Measurements from ENCODE around the gene ZNF79. TPM values are rescaled to one million over a fixed set of nuclear protein-coding genes. Genes with fewer than 3 reads are reported as not detected.
"Not testable (repeated sequence)": the region's sequence is repeated elsewhere in the genome, so short reads cannot be mapped to it uniquely, and the experiment has no call there.

Gene ZNF79
- total RNA-seq, 1 donor from 2014 or later: 6.1 TPM

DNA sequence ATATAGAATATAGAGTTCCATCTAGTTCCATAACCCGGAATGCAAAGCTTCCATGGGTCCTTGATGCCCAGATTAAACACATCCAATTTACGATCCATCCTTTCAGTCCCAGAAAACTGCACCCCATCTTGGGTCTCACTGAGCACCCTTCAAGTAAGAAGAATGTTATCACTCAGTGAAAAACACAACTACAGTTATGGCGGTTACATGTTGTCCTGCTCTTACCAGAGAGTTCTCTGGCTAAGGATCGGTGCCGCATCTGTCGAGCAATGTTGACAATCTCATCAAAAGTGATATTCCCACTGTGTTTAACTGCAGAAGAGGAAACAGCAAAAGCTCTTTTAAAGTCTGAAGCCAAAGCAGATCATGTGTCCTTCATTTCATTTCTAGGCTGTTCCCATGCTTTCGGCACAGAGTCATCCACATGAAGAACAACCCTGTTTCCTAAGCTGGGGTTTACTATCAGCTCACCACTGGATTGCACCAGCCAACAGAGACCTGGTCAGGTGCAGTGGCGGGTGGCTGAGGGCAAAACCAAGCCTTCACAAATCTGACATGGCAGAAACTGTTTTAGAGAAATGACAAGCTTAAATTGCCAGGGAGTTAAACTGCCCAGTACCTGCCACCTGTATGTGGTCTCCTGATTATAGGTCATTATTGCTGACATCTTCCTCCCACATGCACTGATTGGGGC lies 24.1 kb downstream of the ZNF79 start:
- intact Hi-C loops (cut with DNase I): no loop called here
- DNase-seq (ENCODE audit: missing footprints) (no peak), ATAC-seq (no peak)

DNA sequence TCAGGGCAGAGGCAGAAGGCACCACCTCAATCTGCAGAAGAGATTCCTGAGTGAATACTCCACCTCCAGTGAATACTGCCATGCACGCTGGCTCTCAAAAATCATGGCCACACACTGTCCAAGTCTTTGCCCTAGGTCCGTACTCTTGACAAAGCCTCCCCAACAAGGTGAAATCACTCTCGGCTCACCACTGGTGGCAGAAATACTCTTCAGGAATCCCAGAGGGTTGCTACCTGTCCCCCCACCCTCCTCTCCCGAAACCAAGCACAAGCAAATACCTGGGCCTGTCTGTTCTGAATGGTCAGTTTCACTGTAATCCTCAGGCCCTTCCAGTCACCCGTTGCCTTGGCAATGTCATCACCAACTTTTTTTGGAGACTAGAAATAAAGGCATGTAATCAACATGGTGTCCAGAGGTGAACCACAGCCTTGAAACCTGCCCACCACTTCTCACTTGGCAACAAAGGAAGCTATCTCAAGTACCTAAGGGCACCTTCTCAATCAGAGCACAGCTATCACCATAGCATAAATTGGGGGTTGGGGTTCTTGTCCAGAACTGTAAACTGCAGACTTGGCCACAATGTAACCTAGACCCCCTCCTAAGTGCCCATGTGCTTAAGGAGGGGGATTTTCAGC lies 25.3 kb downstream of the ZNF79 start:
- intact Hi-C loops (cut with DNase I): no loop called here
- DNase-seq (ENCODE audit: missing footprints) (no peak), ATAC-seq (no peak)

DNA sequence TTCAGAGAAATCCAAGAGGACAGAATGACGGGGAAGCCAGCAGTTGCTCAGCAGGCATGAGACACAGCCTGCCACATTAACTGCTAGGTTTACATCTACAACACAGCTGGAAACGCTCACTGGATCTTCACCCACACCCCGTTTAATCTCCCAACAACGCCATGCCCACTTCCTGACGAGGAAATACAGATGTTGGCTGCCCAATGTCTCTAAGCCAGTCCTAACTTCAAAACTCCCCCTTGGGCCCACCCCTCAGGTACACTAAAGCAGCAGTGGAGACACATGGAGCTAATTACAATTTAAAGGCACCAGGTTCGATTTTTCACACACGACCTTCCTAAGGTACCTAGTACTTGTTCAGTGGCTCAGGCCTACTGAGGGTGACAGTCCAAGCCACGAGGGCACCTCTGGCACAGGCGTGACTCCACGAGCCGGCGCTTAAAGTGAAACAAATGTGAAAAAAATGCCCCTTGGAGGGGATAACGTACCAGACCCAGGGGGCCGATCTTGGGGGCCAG lies 26.1 kb downstream of the ZNF79 start:
- no peak for ATAC-seq
- intact Hi-C loops (cut with DNase I): loop anchor here (2.0 to 5.0 kb wide), 2 partner anchors 26 to 117 kb away; partner anchors contain the start of gene ZNF79
- DNase-seq (ENCODE audit: missing footprints): no peak

DNA sequence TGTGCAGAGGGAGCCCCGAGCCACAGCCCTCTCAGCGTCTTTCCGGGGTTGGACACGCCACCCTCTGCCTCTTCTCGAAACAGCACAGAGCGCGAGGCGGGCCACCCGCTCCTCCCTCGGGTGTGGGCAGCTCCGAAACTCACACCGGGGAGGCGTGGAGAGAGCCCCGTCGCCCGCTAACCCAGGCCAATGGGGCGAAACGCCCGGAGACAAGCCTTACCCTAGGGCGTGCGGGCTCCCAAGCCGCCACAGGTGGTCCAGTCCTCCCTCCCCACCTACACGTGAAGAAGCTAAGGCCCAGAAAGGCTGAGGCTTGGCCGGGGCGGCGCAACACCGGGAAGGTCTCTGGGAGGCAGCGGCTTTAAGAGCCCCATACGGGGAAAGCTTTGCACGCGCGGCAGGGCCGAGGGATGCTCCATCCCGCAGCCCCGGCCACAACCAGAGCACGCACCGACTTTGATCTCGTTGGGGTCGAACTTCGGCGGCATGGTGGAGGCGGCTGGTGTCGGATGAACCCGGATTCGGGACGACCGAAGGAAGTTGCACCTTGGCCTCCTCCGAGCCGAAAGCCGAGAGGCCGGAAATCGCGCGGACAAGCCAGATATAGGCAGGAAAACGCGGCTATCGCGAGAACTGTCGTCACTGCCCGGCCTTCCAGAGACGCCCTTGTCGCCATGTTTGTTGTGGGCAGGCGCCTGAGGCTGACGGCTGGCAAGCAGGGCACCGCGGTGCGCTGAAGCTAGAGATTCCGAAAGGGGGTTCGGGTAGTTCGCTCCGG lies 26.8 kb downstream of the ZNF79 start, which contains the start of the genes LRSAM1 and RPL12:
TSS of gene LRSAM1 (plus strand) at position 681 of the 778 bp plus-strand sequence. CDS start 3,018 bp downstream, outside the sequence.
TSS of gene RPL12 (minus strand) at position 577 of the 778 bp plus-strand sequence. CDS start at position 488, 89 bp downstream.
- ATAC-seq (peak; percentile 78), DNase-seq (ENCODE audit: missing footprints) (peak; percentile 98)
- intact Hi-C loops (cut with DNase I): loop anchor here (2.0 to 5.0 kb wide), 2 partner anchors 26 to 116 kb away; partner anchors contain the start of gene ZNF79

DNA sequence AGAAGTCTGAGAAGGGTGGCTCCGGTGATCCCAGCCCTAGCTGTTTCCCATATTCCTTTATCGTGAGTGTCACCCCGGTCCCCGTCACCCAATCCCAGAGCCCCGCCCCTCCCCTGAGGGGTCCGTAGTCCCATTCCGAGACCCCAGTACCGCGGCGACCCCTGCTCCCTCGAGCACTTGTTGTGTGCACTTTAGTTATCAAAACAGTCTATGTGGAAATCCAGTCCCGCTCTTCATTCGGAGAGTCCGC lies 27.4 kb downstream of the ZNF79 start:
- no peak for DNase-seq (ENCODE audit: missing footprints)
- no peak for ATAC-seq
- intact Hi-C loops (cut with DNase I): loop anchor here (2.0 to 5.0 kb wide), 2 partner anchors 27 to 116 kb away; partner anchors contain the start of gene ZNF79

DNA sequence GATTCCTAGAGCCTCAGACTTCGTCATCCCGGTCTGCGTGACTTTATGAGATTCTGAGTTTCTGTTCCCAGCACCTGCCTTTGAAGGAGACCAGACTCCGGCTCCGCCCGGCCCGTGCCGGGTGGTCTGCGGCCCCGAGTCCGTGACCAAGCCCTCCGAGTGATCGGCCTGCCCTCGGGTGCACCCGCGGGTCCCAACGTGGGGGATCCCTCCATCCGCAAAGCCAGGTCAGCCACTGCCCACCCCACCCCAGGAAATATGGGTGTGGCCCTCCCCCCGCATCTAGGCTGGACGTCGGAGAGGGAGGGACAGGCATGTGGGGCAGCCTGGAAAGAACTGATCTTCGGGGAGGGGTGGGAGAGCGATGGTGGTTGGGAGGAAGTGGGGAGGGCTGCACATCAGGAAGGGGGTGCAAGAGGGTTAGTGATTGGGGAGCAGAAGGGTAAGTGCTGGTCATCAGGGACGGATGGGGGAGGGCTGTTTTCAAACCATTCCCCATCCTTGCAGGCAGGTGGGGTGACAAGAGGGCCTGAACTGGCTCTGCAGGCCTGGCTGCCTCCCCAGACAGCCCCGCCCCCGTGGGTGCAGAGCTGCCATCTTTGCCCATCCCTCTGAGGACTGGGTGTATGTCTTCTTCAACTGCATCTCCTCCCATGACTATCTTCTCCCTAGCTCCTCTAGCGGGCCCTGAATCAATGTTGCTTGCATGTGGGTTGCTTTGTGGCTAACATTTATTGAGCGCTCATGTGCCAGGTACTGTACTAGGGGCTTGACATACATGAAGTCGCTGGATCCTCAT lies 27.9 kb downstream of the ZNF79 start:
- ATAC-seq: peak; percentile 42
- intact Hi-C loops (cut with DNase I): loop anchor here (2.0 to 5.0 kb wide), 2 partner anchors 27 to 115 kb away; partner anchors contain the start of gene ZNF79
- DNase-seq (ENCODE audit: missing footprints): no peak

DNA sequence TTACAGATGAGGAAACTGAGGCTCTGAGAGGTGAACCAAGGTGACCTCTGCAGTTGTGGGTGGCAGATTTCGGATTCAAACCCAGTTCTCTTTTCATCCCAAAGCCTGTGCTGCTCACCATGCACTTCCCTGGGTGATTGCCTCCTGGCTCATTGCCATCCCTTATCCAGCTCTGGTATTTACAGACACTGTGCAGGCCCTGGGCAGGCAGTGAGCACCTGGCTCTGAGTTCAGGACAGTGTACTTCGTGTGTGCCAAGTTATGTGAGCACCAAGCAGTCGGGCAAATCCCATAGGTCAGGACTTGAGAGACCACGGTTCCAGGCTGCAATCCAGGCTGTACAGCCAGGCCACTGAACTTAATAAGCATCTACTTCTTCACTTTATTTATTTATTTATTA lies 28.5 kb downstream of the ZNF79 start:
- intact Hi-C loops (cut with DNase I): loop anchor here (5.0 kb wide), 1 partner anchor 115 kb away; a partner anchor contains a TSS
- ATAC-seq (peak; percentile 66), DNase-seq (ENCODE audit: missing footprints) (no peak)

DNA sequence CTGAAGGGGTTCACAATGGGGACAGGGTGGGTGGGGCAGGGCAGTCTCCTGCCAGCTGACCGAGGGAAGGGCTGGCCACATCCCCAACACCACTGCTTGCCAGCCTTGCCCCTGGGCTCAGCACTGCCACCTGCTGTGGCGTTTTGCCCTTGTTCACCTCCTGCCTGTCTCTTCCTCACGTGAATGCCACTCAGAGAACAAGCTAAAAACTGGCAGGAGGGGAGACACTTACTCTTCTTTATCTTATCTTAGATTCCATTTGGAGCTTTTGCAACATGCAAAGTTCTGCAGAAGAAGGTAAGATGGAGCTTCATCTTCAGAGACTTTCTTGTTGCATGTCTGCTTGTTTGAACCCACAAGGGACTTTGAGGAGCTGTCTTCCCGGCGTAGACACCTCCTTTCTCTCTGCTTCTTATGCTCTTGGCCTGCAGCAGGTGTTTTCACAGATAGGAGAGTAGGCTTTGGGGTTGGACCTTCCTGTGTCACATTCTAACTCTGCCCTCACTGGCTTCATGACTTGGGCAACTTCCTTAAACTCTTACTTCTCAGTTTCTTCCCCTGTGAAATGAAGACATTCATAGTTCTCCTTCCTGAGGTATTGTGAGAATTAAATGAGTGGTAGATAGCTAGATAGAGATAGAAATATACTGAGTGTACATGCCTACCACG lies 31.3 kb downstream of the ZNF79 start:
- intact Hi-C loops (cut with DNase I): no loop called here
- ATAC-seq: no peak
- DNase-seq (ENCODE audit: missing footprints): no peak

DNA sequence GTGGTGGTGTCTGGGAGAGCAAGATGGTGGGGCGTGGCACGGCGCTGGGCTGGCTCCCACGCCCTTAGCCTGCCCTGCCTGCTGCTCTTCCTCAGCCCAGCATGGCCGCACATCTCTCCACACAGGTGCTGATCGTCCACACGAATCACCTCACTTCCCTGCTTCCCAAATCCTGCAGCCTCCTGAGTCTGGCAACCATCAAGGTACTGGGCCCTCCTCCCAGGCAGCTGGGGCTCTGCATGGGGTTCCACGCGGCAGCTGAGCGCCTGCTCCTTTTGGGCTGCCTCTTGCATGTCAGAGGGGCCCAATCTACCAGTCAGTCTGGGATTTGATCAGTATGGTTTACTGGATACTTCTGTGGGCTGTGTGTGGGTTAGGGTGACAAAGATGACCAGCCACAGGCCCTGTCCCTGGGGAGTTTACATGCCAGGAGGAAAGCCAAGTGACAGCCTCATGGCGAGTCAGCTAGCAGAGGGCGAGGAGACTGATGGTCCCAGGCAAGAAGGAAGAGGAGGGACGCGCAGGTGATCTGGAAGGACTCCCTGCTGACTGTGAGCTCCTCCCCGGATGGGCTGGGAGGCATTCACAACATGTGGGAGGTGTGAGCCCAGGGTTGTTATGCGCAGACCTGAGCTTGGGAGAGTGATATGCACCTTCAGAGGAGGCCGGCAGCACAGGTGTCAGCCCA lies 33.2 kb downstream of the ZNF79 start:
- intact Hi-C loops (cut with DNase I): no loop called here
- no peak for ATAC-seq
- no peak for DNase-seq (ENCODE audit: missing footprints)

DNA sequence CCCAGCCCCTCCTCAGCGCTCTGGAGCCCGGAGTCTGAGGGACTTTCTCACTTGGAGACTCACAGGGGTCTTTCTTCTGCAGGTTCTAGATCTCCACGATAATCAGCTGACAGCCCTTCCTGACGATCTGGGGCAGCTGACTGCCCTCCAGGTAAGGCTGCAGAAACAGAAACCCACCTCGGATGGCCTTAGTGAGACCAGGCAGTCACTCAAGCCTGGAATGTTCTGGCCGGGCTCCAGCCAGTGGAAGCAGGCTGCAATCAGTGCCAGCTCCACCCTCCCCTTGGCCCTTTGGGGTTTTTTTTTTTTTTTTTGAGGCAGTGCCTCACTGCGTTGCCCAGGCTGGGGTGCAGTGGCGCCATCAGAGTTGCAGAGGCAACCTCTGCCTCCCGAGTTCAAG lies 34.7 kb downstream of the ZNF79 start:
- intact Hi-C loops (cut with DNase I): no loop called here
- DNase-seq (ENCODE audit: missing footprints): peak; percentile 81

DNA sequence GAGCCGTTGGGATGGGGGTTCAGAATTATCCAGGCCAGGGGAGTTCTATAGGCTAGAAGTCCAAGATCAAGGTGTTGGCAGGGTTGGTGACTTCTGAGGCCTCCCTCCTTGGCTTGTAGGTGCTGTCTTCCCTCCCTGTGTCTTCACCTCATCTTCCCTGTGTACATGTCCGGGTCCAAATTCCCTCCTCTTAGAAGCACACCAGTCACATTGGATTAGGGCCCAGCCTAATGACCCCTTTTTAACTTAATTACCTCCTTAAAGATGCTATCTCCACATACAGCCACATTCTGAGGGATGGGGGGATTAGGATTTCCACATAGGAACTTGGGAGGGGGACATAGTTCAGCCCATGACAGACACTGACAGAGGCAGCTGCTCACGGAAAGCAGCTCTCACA lies 39.2 kb downstream of the ZNF79 start:
- intact Hi-C loops (cut with DNase I): no loop called here
- no peak for ATAC-seq
- no peak for DNase-seq (ENCODE audit: missing footprints)

More for the DNA sequence above, 34.7 kb downstream of the ZNF79 start:
- peak; percentile 33 for ATAC-seq

DNA sequence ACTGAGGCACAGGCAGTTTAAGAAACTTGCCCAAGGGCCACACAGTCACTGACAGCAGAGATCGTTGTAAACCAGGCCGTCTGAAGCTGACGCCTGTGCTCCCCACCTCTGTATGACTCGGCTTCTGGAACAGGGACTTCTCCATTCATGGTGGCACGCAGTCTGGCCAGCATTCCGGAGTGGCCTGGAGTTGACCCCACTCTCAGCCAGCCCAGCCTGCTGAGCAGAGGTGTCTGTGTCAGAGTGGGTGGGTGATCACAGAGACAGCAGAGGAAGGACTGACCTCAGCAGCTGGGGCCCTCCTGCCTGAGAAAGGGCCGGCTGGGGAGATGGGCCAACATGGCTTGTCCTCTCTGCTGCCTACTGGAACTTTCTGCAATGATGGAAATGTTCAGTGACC lies 39.7 kb downstream of the ZNF79 start:
- ATAC-seq: peak; percentile 90
- peak; percentile 77 for DNase-seq (ENCODE audit: missing footprints)
- intact Hi-C loops (cut with DNase I): no loop called here

DNA sequence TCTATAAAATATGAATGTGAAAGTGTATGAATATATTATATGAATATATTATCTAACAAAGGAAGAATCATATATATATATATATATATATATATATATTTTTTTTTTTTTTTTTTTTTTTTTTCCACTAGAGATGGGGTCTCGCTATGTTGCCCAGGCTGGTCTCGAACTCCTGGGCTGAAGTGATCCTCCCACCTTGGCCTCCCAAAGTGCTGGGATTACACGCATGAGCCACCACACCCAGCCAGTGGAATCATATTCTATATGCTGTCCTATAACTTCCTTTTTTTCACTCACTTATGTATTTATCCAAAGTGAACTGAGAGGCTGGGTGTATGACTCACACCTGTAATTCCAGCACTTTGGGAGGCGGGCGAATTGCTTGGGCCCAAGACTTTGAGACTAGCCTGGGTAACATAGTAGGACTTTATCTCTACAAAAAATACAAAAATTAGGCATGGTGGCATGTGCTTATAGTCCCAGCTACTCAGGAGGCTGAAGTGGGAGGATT lies 42.3 kb downstream of the ZNF79 start:
- intact Hi-C loops (cut with DNase I); DNase-seq (ENCODE audit: missing footprints); ATAC-seq: not testable (repeated sequence)

DNA sequence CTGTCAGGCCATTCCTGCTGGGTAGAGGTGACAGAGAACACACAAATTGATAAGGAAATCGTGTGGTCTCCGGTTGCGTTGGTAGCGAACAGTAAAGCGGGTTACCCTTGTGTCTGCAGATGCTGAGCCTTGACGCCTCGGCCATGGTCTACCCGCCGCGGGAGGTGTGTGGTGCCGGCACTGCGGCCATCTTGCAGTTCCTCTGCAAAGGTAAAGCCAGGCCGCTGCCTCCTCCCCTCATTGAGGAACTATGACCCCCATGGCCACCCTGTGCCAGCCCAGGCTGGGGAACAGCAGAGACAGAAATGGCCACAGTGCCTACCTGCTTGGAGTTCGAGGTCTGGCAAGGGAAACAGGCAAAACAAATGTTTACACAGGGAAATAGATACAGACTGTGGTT lies 43.4 kb downstream of the ZNF79 start:
- ATAC-seq (no peak), DNase-seq (ENCODE audit: missing footprints) (no peak)
- intact Hi-C loops (cut with DNase I): no loop called here

DNA sequence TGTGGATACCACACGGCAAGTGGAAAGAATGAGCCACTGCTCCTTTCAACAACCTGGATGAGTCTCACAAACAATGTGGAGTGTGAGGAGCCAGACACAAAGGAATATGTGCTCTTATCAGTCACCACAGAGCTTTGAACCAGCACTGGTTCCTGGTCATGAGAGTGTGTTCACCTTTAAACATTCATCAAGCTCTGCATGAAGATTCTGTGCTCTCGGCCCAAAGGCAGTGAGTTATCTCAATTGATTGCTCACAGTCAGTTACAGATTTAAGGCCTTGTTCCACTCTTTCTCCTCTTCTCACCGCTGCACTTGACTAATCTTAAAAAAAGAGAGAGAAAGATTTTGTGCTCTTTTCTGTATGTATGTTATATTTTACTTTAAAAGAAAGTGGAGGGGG lies 46.5 kb downstream of the ZNF79 start:
- intact Hi-C loops (cut with DNase I): no loop called here
- no peak for DNase-seq (ENCODE audit: missing footprints)
- no peak for ATAC-seq

DNA sequence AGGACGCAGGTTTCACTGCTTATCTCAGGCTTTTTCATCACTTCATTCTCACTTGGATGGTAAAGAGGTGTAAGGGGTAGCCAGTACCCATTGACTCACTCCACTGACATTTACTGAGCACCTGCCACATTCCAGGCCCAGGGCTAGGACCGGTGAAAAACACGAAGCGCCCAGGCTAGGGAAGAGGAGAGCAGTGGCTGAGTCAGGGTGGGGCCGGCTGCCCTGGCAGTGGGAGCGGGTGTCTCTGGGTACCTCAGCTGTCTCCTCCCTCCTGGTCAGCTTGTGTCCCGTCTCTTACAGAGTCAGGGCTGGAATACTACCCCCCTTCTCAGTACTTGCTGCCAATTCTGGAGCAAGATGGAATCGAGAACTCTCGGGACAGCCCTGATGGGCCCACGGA lies 49.3 kb downstream of the ZNF79 start:
- DNase-seq (ENCODE audit: missing footprints) (no peak), ATAC-seq (peak; percentile 81)
- intact Hi-C loops (cut with DNase I): no loop called here

DNA sequence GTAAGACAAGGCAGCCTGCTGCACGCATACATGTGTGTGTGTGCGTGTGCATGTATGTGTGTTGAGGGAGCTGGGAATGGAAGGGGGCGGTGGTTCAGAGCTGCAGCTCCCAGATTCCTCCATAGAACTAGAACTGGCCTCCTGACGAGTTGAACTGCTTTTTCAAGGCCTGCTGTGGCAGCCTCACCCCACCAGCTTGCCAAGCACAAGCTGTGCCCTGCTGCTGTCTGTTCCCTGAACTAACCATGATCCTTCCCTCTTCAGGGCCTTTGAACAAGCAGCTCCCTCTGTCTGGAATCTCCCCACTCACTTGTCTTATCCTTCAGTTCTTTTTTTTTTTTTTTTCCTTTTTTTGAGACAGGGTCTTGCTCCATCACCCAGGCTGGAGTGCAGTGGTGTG lies 49.8 kb downstream of the ZNF79 start:
- intact Hi-C loops (cut with DNase I): no loop called here
- DNase-seq (ENCODE audit: missing footprints) (no peak), ATAC-seq (peak; percentile 78)

All from Right ventricle myocardium inferior (tissue), 1 donor.